Uterus (tissue), 2 donors: Measurements from ENCODE around the gene JAK3.

Source experiments
- CTCF ChIP-seq, 4 experiments: fragments of 200-600 bp in 2 of 4; fragments of 450-650 bp in 2 of 4; sonication (generic) in 2 of 4; IDR thresholded peaks; one replicate each; pipeline ENCODE4 v1.5.1; 2016 to 2019; ENCODE audit warnings: antibody characterized with exemption in 4 of 4, mild to moderate bottlenecking in 2 of 4, moderate library complexity in 1 of 4
- POLR2A ChIP-seq, 2 donors: fragments of 450-650 bp; IDR thresholded peaks; one replicate each; pipeline ENCODE4 v1.6.1; 2016; ENCODE audit warnings: antibody characterized with exemption in 2 of 2, mild to moderate bottlenecking in 1 of 2, moderate library complexity in 1 of 2

- no peak for TF ChIP-seq CTCF (IDR thresholded peaks at IDR 0.05)
- no peak for TF ChIP-seq POLR2A (IDR thresholded peaks at IDR 0.05)
Measured at GRCh38 chr19:17879466-17879865, 31.7 kb upstream of the JAK3 start.
